H1 (cell line): ENCODE data around the gene VPS13D.

Experiments used
- ATF3 ChIP-seq: IDR thresholded peaks from 2 replicates; pipeline ENCODE4 v1.6.1; 2011; ENCODE audit warnings: low read depth, mild to moderate bottlenecking, low read length; ENCODE audit not compliant: insufficient read depth
- CEBPB ChIP-seq: IDR thresholded peaks from 2 replicates; pipeline ENCODE4 v1.6.1; 2012; ENCODE audit warnings: low read depth, low read length
- CHD7 ChIP-seq: fragments of 300-600 bp; sonication (generic); IDR thresholded peaks from 2 replicates; pipeline ENCODE4 v1.7.1; 2012; ENCODE audit warnings: low read length, moderate library complexity, mild to moderate bottlenecking, inconsistent platforms; ENCODE audit not compliant: insufficient replicate concordance
- CTCF ChIP-seq, 3 experiments: IDR thresholded peaks; 1 replicate in 2 of 3; 2 replicates in 1 of 3; pipeline versions ENCODE4 v1.5.1 to v1.6.1; 2011; ENCODE audit warnings: low read length in 3 of 3, mild to moderate bottlenecking in 3 of 3, inconsistent platforms in 2 of 3, low read depth in 1 of 3, moderate library complexity in 1 of 3; ENCODE audit not compliant: insufficient read depth in 1 of 3; ENCODE audit errors: control extremely low read depth in 1 of 3
- EP300 ChIP-seq, 2 experiments: IDR thresholded peaks; 1 replicate in 1 of 2; 2 replicates in 1 of 2; pipeline ENCODE4 v1.6.1; 2011 to 2012; ENCODE audit warnings: low read depth in 2 of 2, low read length in 2 of 2, mild to moderate bottlenecking in 2 of 2, borderline replicate concordance in 1 of 2, inconsistent platforms in 1 of 2, moderate library complexity in 1 of 2
- GTF2F1 ChIP-seq: IDR thresholded peaks from 2 replicates; pipeline ENCODE4 v1.6.1; 2012; ENCODE audit warnings: low read depth, low read length, improper control_type of control experiment, borderline replicate concordance
- JUN ChIP-seq: IDR thresholded peaks from 2 replicates; pipeline ENCODE4 v1.6.1; 2011; ENCODE audit warnings: low read depth, mild to moderate bottlenecking, improper control_type of control experiment, low read length
- KDM5A ChIP-seq: fragments of 200-600 bp; IDR thresholded peaks from 2 replicates; pipeline ENCODE4 v1.7.1; 2012; ENCODE audit warnings: mild to moderate bottlenecking, low read length, inconsistent platforms, mixed read lengths
- MAX ChIP-seq: IDR thresholded peaks from 2 replicates; pipeline ENCODE4 v1.6.1; 2012; ENCODE audit warnings: inconsistent platforms
- POLR2AphosphoS5 ChIP-seq: IDR thresholded peaks from 2 replicates; pipeline ENCODE4 v1.6.1; 2011; ENCODE audit warnings: low read depth, low read length
- RAD21 ChIP-seq, 2 experiments: IDR thresholded peaks in 1 of 2; conservative IDR thresholded peaks in 1 of 2; 2 replicates each; pipeline ENCODE4 v1.6.1; 2011; ENCODE audit warnings: low read depth in 2 of 2, low read length in 2 of 2, improper control_type of control experiment in 1 of 2, inconsistent platforms in 1 of 2, mild to moderate bottlenecking in 1 of 2, moderate library complexity in 1 of 2
- RXRA ChIP-seq: IDR thresholded peaks from 2 replicates; pipeline ENCODE4 v1.6.1; 2011; ENCODE audit warnings: low read depth, mild to moderate bottlenecking, low read length, moderate library complexity; ENCODE audit not compliant: insufficient read depth
- SIN3A ChIP-seq, 2 experiments: IDR thresholded peaks in 1 of 2; conservative IDR thresholded peaks in 1 of 2; 2 replicates each; pipeline ENCODE4 v1.6.1; 2011 to 2012; ENCODE audit warnings: low read length in 2 of 2, improper control_type of control experiment in 1 of 2, low read depth in 1 of 2, mild to moderate bottlenecking in 1 of 2
- TAF1 ChIP-seq: IDR thresholded peaks from 2 replicates; pipeline ENCODE4 v1.6.1; 2011; ENCODE audit warnings: mild to moderate bottlenecking, low read depth, low read length

- TF ChIP-seq CTCF (IDR thresholded peaks at IDR 0.05; ENCODE audit: control extremely low read depth in 1 of 3, insufficient read depth in 1 of 3, low read depth in 1 of 3, low read length in 3 of 3) (no peak), TAF1 (no peak), CHD7 (no peak), MAX (no peak), ATF3 (no peak), SIN3A (conservative IDR thresholded peaks at IDR 0.05 in 1 of 2, IDR thresholded peaks at IDR 0.05 in 1 of 2; ENCODE audit: low read depth in 1 of 2, low read length in 2 of 2) (no peak), RXRA (no peak), CEBPB (no peak), EP300 (IDR thresholded peaks at IDR 0.05; ENCODE audit: borderline replicate concordance in 1 of 2, low read depth in 2 of 2, low read length in 2 of 2) (no peak), POLR2AphosphoS5 (no peak), RAD21 (IDR thresholded peaks at IDR 0.05 in 1 of 2, conservative IDR thresholded peaks at IDR 0.05 in 1 of 2; ENCODE audit: low read depth in 2 of 2, low read length in 2 of 2) (no peak), KDM5A (no peak), JUN (no peak), GTF2F1 (no peak)
Measured at GRCh38 chr1:12544357-12544756, 314.5 kb downstream of the VPS13D start.
